ENCODE results near the gene SCYGR7. TPM values are rescaled to one million over a fixed set of nuclear protein-coding genes. Genes with fewer than 3 reads are reported as not detected.
A peak's percentile ranks its signal among the peaks of the same experiment; 100 is the strongest.
"Not testable (repeated sequence)": the region's sequence is repeated elsewhere in the genome, so short reads cannot be mapped to it uniquely, and the experiment has no call there.

SCYGR7 gene
- total and polyA plus RNA-seq, 5 experiments from 2014 or later: not detected

DNA sequence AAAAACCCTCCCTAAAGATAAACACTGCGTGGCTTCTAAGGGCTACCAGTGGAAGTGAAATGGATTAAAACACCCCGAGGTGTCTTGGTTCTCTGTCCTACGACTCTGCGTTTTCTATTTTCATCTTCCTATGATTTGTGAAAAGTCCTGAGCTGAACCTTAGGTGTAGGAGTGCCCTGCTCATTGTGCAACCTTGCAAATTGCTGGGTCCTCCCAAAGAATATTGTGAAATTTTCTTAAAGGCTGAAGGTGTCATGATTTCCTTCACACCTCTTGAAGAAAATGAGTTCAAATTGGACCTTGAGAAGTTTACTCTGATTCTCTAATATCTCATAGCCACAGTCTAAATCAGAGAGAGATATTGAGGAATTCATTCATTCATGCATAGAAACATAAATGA lies 8.5 kb upstream of the SCYGR7 start:
- Mint-ChIP-seq H3K4me1 (peaks cover 0 to 8% (median 3%) of the 10 kb centered on the region in 4 donors), H3K9me3 (no peaks in the 10 kb centered on the region), H3K36me3 (no peaks in the 10 kb centered on the region), H3K27ac (no peak overlapping the region), H3K27me3 (peaks cover 22 to 38% (median 23%) of the 10 kb centered on the region in 5 donors), H3K4me3 (no peak overlapping the region)
- DNase-seq (no peak), ATAC-seq (no peak)
- POLR2A ChIA-PET: no interaction called here

- H3K36me3 Mint-ChIP-seq: no peaks in the 10 kb centered on the region
- H3K9me3 Mint-ChIP-seq: no peaks in the 10 kb centered on the region
- POLR2A ChIA-PET: no interaction called here
- H3K27me3 Mint-ChIP-seq: peaks cover 22 to 38% (median 23%) of the 10 kb centered on the region in 5 donors
- DNase-seq: no peak
- no peak overlapping the region for H3K4me3 Mint-ChIP-seq
- no peak overlapping the region for H3K27ac Mint-ChIP-seq
- no peak for ATAC-seq
- peaks cover 0 to 8% (median 3%) of the 10 kb centered on the region in 4 donors for H3K4me1 Mint-ChIP-seq
Observed at GRCh38 chr2:227720680-227721079, 7.5 kb upstream of the SCYGR7 start.

GRCh38 chr2:227722821-227723220 lies 5.3 kb upstream of the SCYGR7 start:
- POLR2A ChIA-PET, ATAC-seq, H3K4me1 Mint-ChIP-seq, H3K27ac Mint-ChIP-seq, H3K4me3 Mint-ChIP-seq, H3K9me3 Mint-ChIP-seq, DNase-seq, H3K36me3 Mint-ChIP-seq: not testable (repeated sequence)
- peaks cover 12 to 38% (median 16%) of the 10 kb centered on the region in 5 donors for H3K27me3 Mint-ChIP-seq

DNA sequence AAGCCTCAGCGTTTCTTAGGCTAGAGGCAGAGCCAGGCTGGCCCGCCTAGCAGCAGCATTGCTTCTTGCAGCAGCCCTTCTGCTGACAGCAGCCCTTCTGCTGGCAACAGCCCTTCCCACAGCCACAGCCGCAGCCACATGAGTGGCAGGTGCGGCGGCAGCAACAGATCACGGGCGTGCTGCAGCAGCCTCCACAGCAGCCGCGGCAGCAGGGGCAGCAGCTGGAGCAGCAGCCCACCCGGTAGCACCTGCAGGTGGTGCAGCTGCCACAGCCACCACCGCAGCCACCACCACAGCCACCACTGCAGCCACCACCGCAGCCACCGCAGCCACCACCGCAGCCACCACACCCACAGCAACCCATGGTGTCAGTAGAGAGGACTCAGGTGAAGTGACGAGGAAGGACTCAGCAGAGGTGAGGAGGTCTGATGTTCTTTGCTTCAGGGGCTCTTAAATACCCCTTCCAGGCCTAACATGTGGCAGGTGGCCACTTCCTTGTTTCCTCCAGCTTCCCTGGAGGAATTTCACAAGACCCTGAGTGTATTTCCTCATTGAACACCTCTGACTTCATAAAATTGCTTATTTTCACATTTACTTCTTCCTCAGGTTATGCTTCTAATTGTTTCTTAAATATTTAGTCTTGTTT lies 3.6 kb upstream of the SCYGR7 start, which contains the start of gene SCYGR6:
TSS of gene SCYGR6 (minus strand) at position 364 of the 646 bp plus-strand sequence. CDS start at position 364, 0 bp downstream.
- POLR2A ChIA-PET: no interaction called here
- Mint-ChIP-seq H3K9me3 (no peaks in the 10 kb centered on the region), H3K4me1 (no peaks in the 10 kb centered on the region), H3K27ac (no peak within 1 kb of the TSS), H3K36me3 (no peaks in the 10 kb centered on the region), H3K4me3 (no peak within 1 kb of the TSS), H3K27me3 (peaks cover 16 to 39% (median 22%) of the 10 kb centered on the region in 5 donors)
- ATAC-seq (no peak), DNase-seq (no peak)

GRCh38 chr2:227739351-227739750 lies 11.2 kb downstream of the SCYGR7 start:
- H3K4me1 Mint-ChIP-seq: peaks cover 0 to 1% (median 0%) of the 10 kb centered on the region in 4 donors
- no peaks in the 10 kb centered on the region for H3K36me3 Mint-ChIP-seq
- POLR2A ChIA-PET: no interaction called here
- no peak overlapping the region for H3K4me3 Mint-ChIP-seq
- H3K27ac Mint-ChIP-seq: no peak overlapping the region
- ATAC-seq (no peak), DNase-seq (no peak)
- no peaks in the 10 kb centered on the region for H3K9me3 Mint-ChIP-seq
- H3K27me3 Mint-ChIP-seq: peaks cover 5 to 35% (median 10%) of the 10 kb centered on the region in 5 donors

- H3K4me1 Mint-ChIP-seq, H3K36me3 Mint-ChIP-seq, POLR2A ChIA-PET, H3K9me3 Mint-ChIP-seq, ATAC-seq, DNase-seq, H3K4me3 Mint-ChIP-seq: not testable (repeated sequence)
- Mint-ChIP-seq H3K27ac (peak overlapping the region in 1 of 10 donors; percentile 9), H3K27me3 (peaks cover 5 to 35% (median 9%) of the 10 kb centered on the region in 5 donors)
Observed at GRCh38 chr2:227740705-227741104, 12.6 kb downstream of the SCYGR7 start.

DNA sequence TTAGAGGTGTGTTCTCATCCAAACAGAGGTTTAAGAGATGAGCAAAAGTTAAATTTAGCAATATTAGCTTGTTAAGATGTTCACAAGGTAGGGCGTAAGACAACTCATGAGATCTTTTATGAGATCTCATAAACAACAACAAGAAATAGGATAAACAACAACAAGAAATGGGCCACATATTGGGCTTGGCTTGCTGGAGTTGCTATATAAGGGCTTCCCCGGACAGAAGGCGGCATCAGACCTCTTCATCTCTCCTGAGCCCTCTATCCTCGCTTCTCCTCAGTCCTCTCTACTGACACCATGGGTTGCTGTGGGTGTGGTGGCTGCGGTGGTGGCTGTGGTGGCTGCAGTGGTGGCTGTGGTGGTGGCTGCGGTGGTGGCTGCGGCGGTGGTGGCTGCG lies 17.5 kb downstream of the SCYGR7 start, which contains the start of gene SCYGR8:
TSS of gene SCYGR8 (plus strand) at position 301 of the 400 bp plus-strand sequence. CDS start at position 301, 0 bp downstream.
- H3K27me3 Mint-ChIP-seq: peaks cover 3 to 16% (median 11%) of the 10 kb centered on the region in 5 donors

GRCh38 chr2:227748079-227748478 lies 19.9 kb downstream of the SCYGR7 start:
- DNase-seq (no peak), ATAC-seq (no peak)
- POLR2A ChIA-PET: no interaction called here
- no peaks in the 10 kb centered on the region for H3K36me3 Mint-ChIP-seq
- no peak overlapping the region for H3K27ac Mint-ChIP-seq
- H3K27me3 Mint-ChIP-seq: peaks cover 3 to 16% (median 11%) of the 10 kb centered on the region in 5 donors
- no peaks in the 10 kb centered on the region for H3K9me3 Mint-ChIP-seq
- H3K4me3 Mint-ChIP-seq: no peak overlapping the region
- peaks cover 0 to 3% (median 0%) of the 10 kb centered on the region in 4 donors for H3K4me1 Mint-ChIP-seq

More for the DNA sequence above, 17.5 kb downstream of the SCYGR7 start, which contains the start of gene SCYGR8:
- H3K9me3 Mint-ChIP-seq: no peaks in the 10 kb centered on the region
- H3K36me3 Mint-ChIP-seq: no peaks in the 10 kb centered on the region
- no peak within 1 kb of the TSS for H3K4me3 Mint-ChIP-seq
- ATAC-seq (no peak), DNase-seq (no peak)
- POLR2A ChIA-PET: no interaction called here
- H3K4me1 Mint-ChIP-seq: peaks cover 0 to 3% (median 0%) of the 10 kb centered on the region in 4 donors
- H3K27ac Mint-ChIP-seq: peak within 1 kb of the TSS in 1 of 10 donors; percentile 21

DNA sequence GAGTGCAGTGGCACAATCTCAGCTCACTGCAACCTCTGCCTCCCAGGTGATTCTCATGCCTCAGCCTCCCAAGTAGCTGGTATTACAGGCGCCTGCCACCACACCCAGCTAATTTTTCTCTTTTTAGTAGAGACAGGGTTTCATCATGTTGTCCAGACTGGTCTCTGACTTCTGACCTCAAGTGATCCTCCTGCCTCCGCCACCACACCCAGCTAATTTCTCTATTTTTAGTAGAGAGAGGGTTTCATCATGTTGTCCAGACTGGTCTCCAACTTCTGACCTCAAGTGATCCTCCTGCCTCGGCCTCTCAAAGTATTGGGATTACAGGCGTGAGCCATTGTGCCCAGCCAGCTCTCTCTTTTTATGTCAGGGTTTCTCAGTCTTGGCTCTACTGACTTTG lies 28.1 kb downstream of the SCYGR7 start:
- DNase-seq: not testable (repeated sequence)

DNA sequence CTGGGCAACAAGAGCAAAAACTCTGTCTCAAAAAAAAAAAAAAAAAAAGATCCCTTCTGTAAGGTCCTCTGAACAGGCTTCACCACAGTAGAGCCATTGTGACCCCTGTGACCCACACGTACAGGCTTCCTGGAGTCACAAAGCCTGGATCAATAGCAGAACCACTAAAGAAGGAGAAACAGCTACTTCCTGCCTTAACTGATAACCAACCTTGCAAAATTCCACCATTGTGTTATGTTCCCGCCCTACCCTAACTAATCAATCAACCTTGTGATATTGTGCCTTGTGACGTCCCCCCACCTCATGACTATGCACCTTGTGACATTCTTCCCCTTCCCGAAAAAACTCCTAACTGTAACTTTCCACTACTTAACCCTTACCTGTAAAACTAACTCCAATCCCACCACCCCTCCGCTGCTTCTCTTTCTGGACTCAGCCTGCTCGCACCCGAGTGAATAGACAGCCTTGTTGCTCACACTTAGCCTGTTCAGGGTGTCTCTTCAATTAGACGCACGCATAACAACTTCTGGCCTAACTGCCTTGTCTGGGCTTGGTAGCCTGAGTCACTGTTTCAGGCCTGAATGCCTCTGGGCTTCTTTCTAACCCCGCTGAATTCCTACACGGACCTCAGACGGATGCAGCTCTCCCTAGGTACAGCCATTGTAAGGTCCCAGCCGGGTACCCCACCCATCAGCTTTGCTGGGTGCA lies 31.4 kb downstream of the SCYGR7 start:
- Mint-ChIP-seq H3K36me3 (no peaks in the 10 kb centered on the region), H3K4me1 (peaks cover 0 to 2% (median 0%) of the 10 kb centered on the region in 4 donors), H3K9me3 (no peaks in the 10 kb centered on the region), H3K27ac (no peak overlapping the region), H3K4me3 (no peak overlapping the region), H3K27me3 (peaks cover 0 to 9% (median 3%) of the 10 kb centered on the region in 5 donors)
- POLR2A ChIA-PET: no interaction called here
- DNase-seq (no peak), ATAC-seq (no peak)

More for the DNA sequence above, 28.1 kb downstream of the SCYGR7 start:
- H3K27me3 Mint-ChIP-seq, H3K4me3 Mint-ChIP-seq, H3K36me3 Mint-ChIP-seq, H3K9me3 Mint-ChIP-seq, ATAC-seq, H3K4me1 Mint-ChIP-seq, POLR2A ChIA-PET: not testable (repeated sequence)
- H3K27ac Mint-ChIP-seq: peak overlapping the region in 1 of 10 donors; percentile 61

DNA sequence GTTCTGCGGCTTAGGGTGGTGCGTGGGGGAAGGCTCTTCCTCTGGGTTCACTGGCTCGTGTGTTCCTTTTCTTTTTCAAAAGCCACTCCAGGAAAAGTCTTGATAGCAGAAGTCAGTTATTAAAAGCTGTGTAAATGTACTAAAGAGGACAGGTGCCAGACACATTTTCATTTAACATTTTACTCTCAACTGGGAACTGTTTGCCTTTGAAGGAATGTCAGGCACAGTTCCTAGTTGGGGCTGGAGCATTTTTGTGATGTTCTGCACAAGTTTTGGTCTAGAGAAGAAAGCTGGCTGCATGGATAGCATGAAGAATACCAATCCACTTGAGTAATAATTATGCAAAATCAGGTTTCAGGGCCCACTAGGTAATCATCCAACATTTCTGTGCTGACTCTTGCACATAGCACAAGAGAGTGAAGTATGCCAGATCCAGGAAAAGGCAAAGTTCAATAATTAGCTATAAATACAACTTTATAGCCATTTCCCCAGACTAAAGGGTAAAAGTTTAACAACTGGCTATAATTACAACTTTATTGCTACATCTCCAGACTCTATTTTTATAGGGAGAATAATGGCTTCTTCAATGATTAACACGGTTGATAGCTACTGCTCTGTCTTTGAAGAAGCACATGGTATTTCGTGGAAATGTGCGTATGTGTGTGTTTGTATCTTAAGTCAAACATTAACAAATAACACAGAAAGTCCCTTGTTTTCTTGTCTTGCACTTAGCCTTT lies 33.8 kb downstream of the SCYGR7 start:
- ATAC-seq: no peak
- DNase-seq: no peak
- Mint-ChIP-seq H3K27ac (peak overlapping the region in 1 of 10 donors; percentile 37), H3K4me3 (no peak overlapping the region), H3K27me3 (peaks cover under 1 to 12% (median 3%) of the 10 kb centered on the region in 5 donors), H3K4me1 (peaks cover 0 to 6% (median under 1%) of the 10 kb centered on the region in 4 donors), H3K36me3 (no peaks in the 10 kb centered on the region), H3K9me3 (no peaks in the 10 kb centered on the region)
- POLR2A ChIA-PET: no interaction called here

DNA sequence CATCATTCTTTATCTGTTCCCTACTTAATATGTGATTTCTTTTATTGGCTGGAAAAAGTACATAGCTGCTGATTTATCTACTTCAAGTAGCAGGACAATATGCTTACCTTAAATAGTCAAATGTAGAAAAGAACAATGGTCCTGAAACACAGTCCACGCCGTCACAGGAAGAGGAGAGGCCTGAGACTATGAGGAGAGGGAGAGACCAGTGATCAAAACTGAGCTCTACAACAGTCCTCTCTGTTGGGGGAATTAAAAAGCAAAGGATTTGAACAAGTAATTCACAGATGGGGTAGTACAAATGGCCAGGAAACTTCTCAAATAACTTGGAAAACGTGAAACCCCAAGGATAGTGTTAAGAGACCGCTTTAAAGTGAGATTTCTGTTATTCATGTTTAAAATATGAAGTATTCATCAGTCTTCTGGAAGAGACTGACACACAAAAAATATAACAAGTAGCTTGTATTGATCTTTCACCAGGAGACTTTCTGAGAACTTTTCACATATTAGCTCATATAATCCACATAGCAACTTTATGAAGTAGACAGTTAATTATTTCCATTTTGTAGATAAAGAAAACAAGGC lies 37.7 kb downstream of the SCYGR7 start:
- POLR2A ChIA-PET: no interaction called here
- H3K27ac Mint-ChIP-seq: peak overlapping the region in 1 of 10 donors; percentile 11
- H3K4me3 Mint-ChIP-seq: no peak overlapping the region
- ATAC-seq (no peak), DNase-seq (no peak)
- H3K36me3 Mint-ChIP-seq: no peaks in the 10 kb centered on the region
- H3K27me3 Mint-ChIP-seq: peaks cover 0 to 9% (median 2%) of the 10 kb centered on the region in 5 donors
- H3K9me3 Mint-ChIP-seq: no peaks in the 10 kb centered on the region
- peaks cover 0 to 4% (median under 1%) of the 10 kb centered on the region in 4 donors for H3K4me1 Mint-ChIP-seq

All from naive thymus-derived CD8-positive, alpha-beta T cell (primary cell).